HG03066 (cell line): ENCODE measurements around the gene TOR3A.
A peak's percentile ranks its signal among the peaks of the same experiment; 100 is the strongest.
"Not testable (repeated sequence)": the region's sequence is repeated elsewhere in the genome, so short reads cannot be mapped to it uniquely, and the experiment has no call there.

Experiments used
- ATAC-seq: cut with Tn5 transposase; IDR thresholded peaks from one replicate; pipeline ENCODE4 v1.9.1; 2021; ENCODE audit warnings: low read depth; ENCODE audit not compliant: unreplicated experiment

The TOR3A gene

GRCh38 chr1:179081687-179082332 lies at the start of gene TOR3A:
Gene TOR3A, plus strand, starts transcription at chr1:179082070. Its CDS starts 59 bp downstream, at chr1:179082129.
- peak; percentile 85 for ATAC-seq

- ATAC-seq = peak; percentile 81
These were observed 47.1 kb upstream of the TOR3A start for GRCh38 chr1:179034720-179035119.

- ATAC-seq = peak; percentile 37
These were observed 44.9 kb upstream of the TOR3A start for GRCh38 chr1:179036844-179037465.

- no peak for ATAC-seq
These were observed 43.2 kb upstream of the TOR3A start for GRCh38 chr1:179038528-179039281.

- not testable (repeated sequence) for ATAC-seq
These were observed 42.2 kb upstream of the TOR3A start for GRCh38 chr1:179039502-179040174.

GRCh38 chr1:179040175-179040551 lies 41.7 kb upstream of the TOR3A start:
- not testable (repeated sequence) for ATAC-seq

GRCh38 chr1:179042087-179042486 lies 39.8 kb upstream of the TOR3A start:
- no peak for ATAC-seq

GRCh38 chr1:179042700-179043099 lies 39.2 kb upstream of the TOR3A start:
- no peak for ATAC-seq

- ATAC-seq = no peak
These were observed 38.6 kb upstream of the TOR3A start for GRCh38 chr1:179043266-179043665.

- ATAC-seq = no peak
These were observed 38.0 kb upstream of the TOR3A start for GRCh38 chr1:179043907-179044306.

GRCh38 chr1:179046808-179047635 lies 34.8 kb upstream of the TOR3A start:
- ATAC-seq = no peak

GRCh38 chr1:179047636-179047997 lies 34.3 kb upstream of the TOR3A start:
- no peak for ATAC-seq

GRCh38 chr1:179048339-179049124 lies 33.3 kb upstream of the TOR3A start:
- no peak for ATAC-seq

GRCh38 chr1:179052776-179053175 lies 29.1 kb upstream of the TOR3A start:
- no peak for ATAC-seq

GRCh38 chr1:179053486-179053885 lies 28.4 kb upstream of the TOR3A start:
- ATAC-seq = no peak

- ATAC-seq = no peak
These were observed 25.9 kb upstream of the TOR3A start for GRCh38 chr1:179055937-179056336.

- no peak for ATAC-seq
These were observed 23.1 kb upstream of the TOR3A start for GRCh38 chr1:179058487-179059483.
